GM21619 (cell line): ENCODE measurements around the gene HNF1B.
"Not testable (repeated sequence)": the region's sequence is repeated elsewhere in the genome, so short reads cannot be mapped to it uniquely, and the experiment has no call there.

Experiments used
- ATAC-seq: cut with Tn5 transposase; IDR thresholded peaks from one replicate; pipeline ENCODE4 v1.9.1; 2021; ENCODE audit not compliant: unreplicated experiment

Gene HNF1B

GRCh38 chr17:37744961-37745800 is at the start of gene HNF1B:
TSS of gene HNF1B (minus strand) at chr17:37745059. CDS start at chr17:37744884, 175 bp downstream.
- peak; percentile 38 for ATAC-seq

DNA sequence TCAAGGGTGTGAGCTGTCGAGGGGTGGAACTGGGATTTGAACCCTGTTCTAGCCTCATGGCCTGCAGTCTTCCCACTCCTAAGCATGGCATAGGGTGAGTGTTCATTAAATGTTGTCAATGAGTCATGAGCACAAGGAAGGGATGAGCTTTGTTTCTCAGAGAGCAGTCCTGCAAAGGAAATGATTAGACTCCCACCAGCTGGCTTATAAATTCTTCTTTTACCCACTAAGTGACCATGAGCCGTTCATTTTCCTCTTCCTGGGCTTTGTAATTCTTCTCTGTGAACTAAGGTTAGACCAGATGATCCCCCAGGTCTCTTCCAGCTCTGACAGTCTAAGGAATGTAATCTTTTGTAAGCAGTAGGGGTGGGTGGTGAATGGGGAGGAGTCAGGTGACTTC is 47.9 kb upstream of the HNF1B start:
- ATAC-seq, result no peak

DNA sequence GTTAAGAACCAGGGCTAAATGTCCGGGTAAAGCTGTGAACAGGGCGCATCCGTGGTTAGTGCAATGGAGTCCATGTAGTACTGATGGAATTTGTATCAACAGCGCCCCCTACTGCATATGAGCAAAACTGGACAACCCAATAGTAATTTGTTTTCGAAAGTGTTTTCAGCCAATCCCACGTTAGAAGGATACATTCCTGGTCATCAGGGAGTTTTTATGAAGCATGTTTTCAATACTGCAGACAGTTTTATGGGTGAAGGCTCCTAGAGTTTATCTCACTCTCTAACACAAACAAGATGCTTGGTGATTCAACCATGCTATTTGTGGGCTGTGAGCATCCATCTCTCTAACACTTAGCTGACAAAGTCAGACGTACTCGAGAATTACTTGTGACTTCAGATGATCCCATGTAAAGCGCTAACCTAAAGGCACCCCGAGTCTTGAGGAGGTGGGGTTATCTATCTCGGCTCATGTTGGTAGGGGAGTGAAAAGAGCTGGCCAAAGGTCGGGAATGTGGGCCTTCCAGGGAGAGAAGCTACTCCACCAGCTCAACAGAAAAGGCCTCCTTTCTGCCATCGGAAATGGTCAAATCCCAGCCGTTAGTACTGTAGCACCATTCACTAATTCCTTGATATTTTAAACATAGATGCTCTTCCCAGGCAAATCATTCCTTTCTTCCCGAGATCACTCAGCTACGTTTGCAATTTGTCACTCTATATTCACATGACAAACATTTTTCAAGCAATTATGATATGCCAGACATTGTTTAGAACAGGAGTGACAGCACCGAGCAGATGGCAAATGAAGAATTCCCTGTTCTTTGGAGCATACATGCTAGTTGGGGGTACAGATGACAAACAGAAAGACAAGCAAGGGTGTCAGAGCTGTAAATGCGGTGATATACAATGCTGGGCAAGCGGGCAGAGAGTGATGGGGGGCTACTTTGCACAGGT is 46.9 kb upstream of the HNF1B start:
- no peak for ATAC-seq

GRCh38 chr17:37789771-37790541 is 45.1 kb upstream of the HNF1B start:
- no peak for ATAC-seq

DNA sequence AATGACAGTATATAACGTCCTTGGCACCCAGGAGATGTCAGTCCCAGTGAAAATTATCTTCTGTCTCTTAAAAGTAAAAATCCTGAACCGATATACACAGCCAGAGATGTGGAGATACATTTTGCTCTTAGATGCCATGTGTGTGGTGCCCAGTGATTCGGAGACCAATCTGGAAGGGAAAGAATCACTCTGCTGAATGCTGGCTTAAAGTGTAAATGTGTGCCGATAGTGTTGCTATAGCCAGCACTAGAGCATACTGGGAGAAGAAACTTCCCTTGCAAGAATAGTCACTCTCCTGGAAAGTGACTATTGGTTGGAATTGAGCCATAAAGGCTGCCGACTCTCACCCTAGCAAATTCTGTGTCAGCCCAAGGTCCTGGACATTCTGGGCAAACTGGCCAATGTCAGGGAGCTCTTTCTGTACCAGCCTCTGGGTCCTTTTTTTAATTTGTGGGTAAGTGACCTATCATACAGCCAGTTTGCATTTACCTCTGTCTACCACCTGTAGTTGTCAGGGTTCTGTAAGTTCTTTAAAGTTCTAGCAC is 44.2 kb upstream of the HNF1B start:
- no peak for ATAC-seq

DNA sequence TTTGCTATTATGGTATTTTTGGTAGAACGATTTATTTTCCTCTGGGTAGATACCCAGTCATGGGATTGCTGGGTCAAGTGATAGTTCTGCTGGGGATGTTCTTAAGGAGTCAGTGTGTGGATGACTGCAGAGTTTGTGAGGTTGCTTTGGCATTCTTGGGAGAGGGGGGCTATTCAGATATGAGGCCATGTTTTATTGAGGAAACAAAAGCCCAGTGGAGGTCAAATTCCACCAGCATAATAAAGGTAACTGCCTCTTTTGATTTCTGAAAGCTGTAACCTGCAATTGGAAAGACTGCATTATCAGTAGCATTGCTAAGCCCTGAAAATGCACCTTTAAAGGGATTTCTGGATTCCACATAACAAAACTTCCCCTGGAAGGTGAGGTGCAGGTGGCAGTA is 43.7 kb upstream of the HNF1B start:
- no peak for ATAC-seq

GRCh38 chr17:37787055-37787757 is 42.3 kb upstream of the HNF1B start:
- no peak for ATAC-seq

DNA sequence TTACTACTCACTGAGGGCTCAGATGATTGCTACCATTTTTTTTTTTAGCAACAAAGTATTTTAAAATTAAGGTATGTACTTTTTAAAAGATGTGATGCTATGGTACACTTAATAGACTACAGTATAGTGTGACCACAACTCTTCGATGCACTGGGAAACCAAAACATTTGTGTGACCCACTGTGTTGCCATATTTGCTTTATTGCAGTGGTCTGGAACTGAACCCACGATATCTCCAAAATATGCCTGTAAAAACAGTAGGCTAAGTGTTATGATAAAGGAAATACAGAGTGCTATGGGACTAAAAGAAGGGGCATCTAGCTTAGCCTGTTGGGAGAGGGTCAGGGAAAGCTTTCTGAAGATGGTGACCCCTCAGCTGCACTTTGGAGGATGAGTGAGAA is 41.6 kb upstream of the HNF1B start:
- no peak for ATAC-seq

DNA sequence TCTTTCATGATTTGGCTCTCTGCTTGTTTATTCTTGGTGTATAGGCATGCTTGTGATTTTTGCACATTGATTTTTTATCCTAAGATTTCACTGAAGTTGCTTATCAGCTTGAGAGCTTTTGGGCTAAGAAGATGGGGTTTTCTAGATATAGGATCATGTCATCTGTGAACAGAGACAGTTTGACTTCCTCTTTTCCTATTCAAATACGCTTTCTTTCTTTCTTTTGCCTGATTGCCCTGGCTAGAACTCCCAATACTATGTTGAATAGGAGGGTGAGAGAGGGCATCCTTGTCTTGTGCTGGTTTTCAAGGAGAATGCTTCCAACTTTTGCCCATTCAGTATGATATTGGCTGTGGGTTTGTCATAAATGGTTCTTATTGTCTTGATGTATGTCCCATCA is 37.6 kb upstream of the HNF1B start:
- ATAC-seq, result not testable (repeated sequence)

GRCh38 chr17:37781451-37781850 is 36.6 kb upstream of the HNF1B start:
- ATAC-seq, result no peak

GRCh38 chr17:37779554-37779953 is 34.7 kb upstream of the HNF1B start:
- no peak for ATAC-seq

- ATAC-seq, result peak; percentile 87
Observed at GRCh38 chr17:37774504-37774903, 29.6 kb upstream of the HNF1B start.

GRCh38 chr17:37772982-37773381 is 28.1 kb upstream of the HNF1B start:
- ATAC-seq, result no peak

DNA sequence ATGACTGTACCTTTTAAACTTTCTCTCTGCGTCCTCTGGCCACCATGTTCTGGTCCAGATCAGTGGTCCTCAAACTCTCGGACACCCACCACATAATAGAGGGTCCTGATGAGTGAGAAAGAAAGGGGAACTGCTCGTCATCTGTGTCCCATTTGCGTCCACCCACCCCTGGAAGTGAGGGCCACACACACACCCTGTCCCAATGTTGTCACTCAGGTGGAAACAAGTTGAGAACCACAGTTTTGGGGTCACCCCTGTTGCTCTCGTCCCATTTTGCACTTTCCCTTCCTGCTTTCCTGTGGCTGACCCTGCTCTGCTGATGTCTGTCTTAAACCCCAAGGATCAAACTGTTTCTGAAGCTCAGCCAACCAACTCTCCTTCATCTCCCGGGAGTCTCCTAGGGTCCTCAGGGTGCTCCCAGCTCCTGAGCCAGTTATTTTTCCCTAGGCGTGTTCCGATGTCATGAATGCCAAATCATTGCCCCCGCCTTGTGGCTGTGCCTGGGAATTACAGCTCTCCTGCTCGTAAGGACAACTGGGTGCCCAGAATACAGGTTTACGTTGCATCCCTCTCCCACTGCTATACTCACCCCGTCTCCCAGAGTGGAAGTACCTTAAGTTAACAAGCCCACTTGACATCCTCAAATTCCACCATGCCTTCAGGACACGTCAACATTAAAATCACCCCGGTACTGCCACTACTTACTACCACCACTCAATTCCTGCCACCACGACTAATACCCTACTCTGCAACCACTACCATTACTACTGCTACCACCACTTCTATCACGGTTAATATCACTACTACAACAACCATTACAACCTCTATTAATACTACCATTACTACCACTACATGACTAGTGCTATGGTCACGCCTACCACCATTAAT is 26.0 kb upstream of the HNF1B start:
- ATAC-seq, result no peak

DNA sequence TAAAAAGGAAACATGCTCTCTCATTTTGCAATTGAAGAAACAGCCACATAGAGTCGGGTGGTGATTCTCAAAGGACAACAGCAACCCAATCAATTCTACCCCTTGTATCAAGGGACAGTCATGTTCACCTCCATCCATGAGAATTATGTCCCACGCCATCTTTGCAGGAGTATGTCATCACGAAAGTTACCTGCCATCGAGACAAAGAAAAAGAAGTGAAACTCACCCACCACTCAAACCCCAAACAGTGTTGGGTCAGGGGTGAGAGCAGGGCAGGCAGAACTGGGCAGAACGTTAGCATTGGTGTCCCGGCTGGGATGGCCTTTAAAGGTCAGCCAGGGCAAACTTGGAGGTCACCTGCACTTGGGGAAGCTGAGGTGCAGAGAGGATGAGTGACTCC is 24.2 kb upstream of the HNF1B start:
- no peak for ATAC-seq

DNA sequence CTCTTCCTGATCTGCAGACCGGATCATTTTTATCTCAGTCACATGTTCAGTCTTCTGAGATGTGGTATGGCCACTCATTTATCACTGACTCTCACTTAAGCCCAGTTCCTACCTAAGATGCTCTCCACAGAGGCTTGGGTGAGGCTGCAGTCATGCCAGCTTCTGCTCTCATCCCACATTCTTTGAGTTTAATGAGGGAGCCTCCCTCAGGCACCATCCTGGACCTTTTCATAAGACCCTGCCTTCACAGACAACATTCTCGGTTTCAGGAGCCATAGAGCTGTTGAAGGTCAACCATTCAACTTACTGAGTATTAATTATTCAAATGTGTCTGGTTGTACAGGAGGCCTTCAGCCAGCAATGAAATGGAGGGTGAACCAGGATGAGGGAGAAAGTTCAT is 23.6 kb upstream of the HNF1B start:
- no peak for ATAC-seq

DNA sequence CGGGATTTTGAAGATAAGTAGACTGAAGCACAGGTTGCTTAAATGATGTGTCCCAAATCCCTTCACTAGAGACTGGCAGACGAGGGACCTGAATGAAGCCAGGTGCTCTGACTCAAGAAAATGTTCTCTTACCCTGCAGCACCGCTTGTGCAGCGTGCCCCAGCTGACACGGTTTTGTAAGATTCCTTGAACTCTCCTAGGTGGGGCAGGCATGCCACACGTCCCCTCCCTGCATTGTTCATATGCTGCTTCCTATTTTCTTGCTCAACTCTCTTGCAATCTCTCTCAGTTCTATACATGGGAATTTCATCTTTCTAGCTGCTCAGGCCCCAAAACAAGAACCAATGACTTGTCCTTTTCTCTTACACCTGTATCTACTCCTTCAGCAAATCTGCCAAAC is 22.1 kb upstream of the HNF1B start:
- no peak for ATAC-seq

DNA sequence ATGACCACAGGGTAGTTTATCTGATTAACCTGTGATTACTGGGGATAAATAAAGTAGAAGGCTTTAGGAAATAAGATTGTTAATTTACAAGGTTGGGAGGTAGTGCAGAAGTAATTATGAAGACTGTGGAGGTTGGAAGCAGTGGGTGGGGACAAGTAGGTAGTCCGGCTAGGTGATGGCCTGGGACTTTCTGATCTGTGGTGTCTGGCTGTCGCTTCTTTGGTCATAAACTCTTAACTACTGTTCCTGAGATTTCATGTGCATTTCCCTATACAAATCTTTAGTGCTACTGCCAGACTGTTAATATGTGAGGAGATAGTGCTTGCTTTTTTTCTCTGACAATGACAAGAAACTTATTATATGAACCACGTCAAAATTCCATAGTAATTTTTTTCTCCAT is 19.5 kb upstream of the HNF1B start:
- ATAC-seq, result no peak

- no peak for ATAC-seq
Observed at GRCh38 chr17:37762666-37763065, 17.8 kb upstream of the HNF1B start.
